G401 (cell line): Measurements from ENCODE around the gene XXYLT1. TPM values are rescaled to one million over a fixed set of nuclear protein-coding genes. Genes with fewer than 3 reads are reported as not detected.
"Not testable (repeated sequence)": the region's sequence is repeated elsewhere in the genome, so short reads cannot be mapped to it uniquely, and the experiment has no call there.

Experiments
- DNase-seq: peaks from one replicate; pipeline ENCODE4 v3.0.0-alpha.2; 2015; ENCODE audit warnings: low spot score
- in situ Hi-C: cut with HindIII; loops from 2 replicates; pipeline ENCODE4 v1.10.0; 2016; ENCODE audit warnings: low sequenced_read_pairs, mixed read lengths
- total RNA-seq: library from RNA; depleted of rRNA; stranded (reverse); fragments of >200 nt; shearing (Covaris generic); gene quantifications from 2 replicates; pipeline ENCODE4 v1.2.3, GENCODE V29; 2014; rRNA removed

XXYLT1 gene, protein sequence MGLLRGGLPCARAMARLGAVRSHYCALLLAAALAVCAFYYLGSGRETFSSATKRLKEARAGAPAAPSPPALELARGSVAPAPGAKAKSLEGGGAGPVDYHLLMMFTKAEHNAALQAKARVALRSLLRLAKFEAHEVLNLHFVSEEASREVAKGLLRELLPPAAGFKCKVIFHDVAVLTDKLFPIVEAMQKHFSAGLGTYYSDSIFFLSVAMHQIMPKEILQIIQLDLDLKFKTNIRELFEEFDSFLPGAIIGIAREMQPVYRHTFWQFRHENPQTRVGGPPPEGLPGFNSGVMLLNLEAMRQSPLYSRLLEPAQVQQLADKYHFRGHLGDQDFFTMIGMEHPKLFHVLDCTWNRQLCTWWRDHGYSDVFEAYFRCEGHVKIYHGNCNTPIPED
- total RNA-seq: 60.7 and 80.3 TPM in 2 replicates

DNA sequence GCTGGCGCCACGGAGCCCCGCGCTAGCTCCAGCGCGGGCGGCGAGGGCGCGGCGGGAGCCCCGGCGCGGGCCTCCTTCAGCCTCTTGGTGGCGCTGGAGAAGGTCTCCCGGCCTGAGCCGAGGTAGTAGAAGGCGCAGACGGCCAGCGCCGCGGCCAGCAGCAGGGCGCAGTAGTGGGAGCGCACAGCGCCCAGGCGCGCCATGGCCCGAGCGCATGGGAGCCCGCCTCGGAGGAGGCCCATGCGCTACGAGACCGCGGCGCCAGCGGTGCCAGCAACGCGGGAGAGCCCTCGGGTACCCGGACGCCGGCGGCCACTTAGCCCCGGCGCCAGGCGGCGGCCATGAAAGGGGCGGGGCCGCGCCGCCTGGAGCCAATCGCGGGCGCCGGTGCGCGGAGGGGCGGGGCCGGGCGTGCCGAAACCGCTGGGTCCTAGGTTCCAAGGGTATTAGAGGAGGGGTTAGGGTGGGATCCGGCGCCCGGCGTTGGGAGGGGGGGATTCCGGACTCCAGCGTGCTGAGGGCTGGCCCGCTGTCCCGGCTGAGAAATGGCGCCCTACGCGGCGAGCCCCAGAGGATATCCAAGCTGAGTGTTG lies at the start of gene XXYLT1:
XXYLT1 (minus strand) TSS at position 343 of the 593 bp plus-strand sequence; CDS start at position 242, 101 bp downstream.
- in situ Hi-C loops: no loop called here
- DNase-seq: peak; percentile 83

DNA sequence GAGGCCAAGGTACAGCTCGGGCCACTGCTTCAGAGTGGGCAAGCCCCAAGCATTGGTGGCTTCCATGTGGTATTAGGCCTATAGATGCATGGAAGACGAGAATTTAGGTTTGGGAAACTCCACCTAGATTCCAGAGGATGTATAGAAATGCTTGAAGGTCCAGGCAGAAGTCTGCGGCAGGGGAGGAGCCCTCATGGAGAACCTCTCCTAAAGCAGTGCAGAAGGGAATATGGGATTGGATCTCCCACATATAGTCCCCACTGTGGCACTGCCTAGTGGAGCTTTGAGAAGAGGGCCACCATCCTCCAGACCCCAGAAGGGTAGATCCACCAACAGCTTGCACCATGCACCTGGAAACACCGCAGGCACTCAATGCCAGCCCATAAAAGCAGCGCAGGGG lies 48.1 kb upstream of the XXYLT1 start:
- in situ Hi-C loops: loop anchor here (25.0 kb wide), 1 partner anchor 118 kb away; the partner anchor contains the start of gene ACAP2
- DNase-seq: no peak

DNA sequence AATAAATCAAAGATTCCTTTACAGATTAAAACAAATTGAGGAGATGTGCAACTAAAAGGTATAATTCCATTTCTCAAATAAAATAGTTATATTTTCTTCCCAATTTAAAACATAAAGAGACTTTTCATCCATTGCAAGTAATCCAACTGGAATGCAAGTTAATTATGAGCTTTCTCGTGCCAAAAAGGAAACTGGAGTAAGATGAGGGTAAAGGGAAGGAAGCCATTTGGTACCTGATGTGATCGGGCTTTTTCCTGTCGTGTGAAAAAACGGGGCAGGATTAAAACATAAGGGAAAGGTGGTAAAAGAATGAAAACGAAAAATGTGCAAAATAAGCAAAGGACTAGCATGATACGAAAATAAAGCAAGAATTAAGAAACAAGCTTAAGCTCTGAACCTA lies 41.8 kb upstream of the XXYLT1 start:
- no peak for DNase-seq
- in situ Hi-C loops: loop anchor here (25.0 kb wide), 1 partner anchor 125 kb away; the partner anchor contains the start of gene ACAP2

DNA sequence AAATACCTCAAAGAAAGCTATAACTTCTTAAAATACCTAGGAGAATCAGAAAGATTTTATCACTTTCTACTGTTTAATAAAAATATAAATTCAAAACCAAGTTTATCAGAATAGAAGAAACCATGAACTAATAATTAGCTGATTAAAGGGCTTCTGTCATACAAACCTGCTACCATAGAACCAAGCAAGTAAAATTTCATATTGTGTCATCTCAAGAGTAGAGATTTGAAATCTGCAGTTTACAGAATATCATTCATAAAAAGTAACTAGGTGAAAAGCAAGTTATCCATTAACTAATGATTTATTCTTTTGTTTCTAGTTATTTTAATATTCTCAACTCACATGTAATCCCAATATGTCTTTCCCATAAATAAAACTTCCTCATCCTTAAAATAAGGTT lies 36.8 kb upstream of the XXYLT1 start:
- in situ Hi-C loops: loop anchor here (25.0 kb wide), 1 partner anchor 130 kb away; the partner anchor contains the start of gene ACAP2
- DNase-seq: no peak

DNA sequence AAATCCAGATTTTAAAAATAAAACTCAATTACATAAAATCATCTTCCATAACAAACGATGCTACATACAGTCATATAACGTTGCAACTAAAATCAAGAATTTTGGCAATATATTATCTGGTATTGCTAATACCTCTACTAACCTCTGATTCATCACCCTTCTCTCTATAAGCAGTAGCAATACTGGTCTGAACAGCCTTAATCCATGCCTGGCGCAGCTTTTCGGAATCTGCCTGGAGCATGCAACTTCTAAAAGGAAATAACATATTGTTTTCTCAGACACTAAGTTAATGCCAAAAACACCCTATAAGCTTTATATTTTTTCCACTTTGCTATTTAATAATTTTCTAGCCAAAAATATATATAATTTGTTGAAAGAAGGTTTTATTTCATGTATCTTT lies 35.4 kb upstream of the XXYLT1 start:
- in situ Hi-C loops: loop anchor here (25.0 kb wide), 1 partner anchor 131 kb away; the partner anchor contains the start of gene ACAP2
- no peak for DNase-seq

DNA sequence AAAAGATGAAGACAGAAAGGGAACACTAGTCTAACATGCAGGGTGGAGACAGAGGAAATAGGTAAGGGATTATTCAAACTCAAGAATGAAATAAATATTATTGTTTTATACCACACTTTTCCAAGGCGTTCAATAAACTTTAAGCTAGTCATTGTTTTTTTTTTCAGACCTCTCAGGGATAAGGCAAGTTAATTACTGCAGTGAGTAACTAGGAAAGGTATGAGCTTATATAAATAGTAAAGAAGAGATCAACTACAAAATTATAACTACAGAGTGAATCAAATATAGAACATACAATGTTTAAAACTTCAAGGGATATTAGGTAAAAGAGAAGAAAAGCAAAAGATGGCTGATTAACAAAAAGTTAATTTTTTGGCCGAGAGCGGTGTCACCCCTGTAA lies 31.5 kb upstream of the XXYLT1 start:
- DNase-seq: no peak
- in situ Hi-C loops: loop anchor here (25.0 kb wide), 1 partner anchor 135 kb away; the partner anchor contains the start of gene ACAP2

DNA sequence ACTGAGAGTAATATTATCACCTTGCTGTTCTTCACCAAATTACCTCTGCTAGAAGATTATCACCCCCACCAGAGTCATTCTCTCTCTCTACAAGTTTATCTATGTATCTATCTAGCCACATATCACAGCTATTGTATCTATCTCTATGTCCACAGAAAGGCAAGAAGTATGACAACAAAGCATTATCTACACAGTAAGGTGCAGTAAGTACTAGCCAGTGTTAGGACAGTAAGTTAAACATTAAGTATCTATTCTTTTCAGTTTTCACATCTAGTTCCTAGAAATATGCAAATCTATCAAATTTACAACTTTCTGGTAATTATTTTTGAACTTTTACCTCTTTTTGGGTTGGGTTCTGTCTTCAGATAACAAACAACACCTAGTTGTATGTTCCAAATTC lies 26.5 kb upstream of the XXYLT1 start:
- in situ Hi-C loops: no loop called here
- no peak for DNase-seq

DNA sequence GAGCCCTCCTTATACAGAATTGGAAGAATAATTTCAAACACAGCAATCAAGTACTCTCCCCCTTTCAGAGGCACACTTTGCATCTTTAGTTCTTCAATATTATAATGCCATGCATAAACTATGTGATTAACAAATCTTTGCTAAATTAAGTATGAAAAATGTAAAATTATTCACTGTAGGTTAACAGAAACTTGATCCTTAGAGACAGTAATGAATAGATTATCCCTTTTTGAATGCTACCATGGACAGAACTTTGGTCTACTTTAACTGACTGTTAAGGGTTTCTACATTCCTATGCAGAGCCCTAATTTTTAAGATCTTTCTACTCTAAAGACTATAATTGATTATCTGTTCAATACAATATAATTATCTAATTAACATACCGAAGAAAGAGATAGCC lies 25.7 kb upstream of the XXYLT1 start:
- in situ Hi-C loops: no loop called here
- DNase-seq: no peak

DNA sequence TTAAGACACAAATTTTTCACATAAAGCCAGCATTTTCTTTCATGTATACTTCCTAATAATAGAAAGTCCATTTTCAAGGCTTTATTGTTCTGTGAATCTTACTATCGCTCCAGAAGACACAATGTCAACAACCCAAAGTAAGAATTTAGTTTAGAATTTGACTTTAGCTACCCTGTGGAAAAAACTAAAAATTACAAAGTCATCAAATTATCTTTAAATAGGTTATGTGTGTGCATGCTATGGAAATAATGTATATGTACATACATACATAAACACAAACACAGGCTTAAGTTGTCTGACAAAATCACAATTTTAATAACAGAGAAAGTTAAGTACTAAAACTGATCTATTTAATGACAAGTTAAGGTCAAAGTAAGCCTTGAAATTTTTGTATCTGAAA lies 20.2 kb upstream of the XXYLT1 start:
- in situ Hi-C loops: no loop called here
- DNase-seq: no peak

DNA sequence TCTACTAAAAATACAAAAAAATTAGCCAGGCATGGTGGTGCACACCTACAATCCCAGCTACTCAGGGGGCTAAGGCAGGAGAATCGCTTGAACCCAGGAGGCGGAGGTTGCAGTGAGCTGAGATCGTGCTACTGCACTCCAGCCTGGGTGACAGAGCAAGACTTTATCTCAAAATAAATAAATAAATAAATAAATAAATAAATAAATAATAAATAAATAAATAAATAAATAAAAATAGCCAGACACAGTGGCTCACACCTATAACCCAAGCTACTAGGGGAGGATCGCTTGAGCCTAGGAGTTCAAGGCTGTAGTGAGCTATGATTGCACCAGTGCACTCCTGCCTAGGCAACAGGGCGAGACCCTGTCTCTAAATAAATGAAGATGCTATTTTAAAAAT lies 19.7 kb upstream of the XXYLT1 start:
- in situ Hi-C loops, DNase-seq: not testable (repeated sequence)

DNA sequence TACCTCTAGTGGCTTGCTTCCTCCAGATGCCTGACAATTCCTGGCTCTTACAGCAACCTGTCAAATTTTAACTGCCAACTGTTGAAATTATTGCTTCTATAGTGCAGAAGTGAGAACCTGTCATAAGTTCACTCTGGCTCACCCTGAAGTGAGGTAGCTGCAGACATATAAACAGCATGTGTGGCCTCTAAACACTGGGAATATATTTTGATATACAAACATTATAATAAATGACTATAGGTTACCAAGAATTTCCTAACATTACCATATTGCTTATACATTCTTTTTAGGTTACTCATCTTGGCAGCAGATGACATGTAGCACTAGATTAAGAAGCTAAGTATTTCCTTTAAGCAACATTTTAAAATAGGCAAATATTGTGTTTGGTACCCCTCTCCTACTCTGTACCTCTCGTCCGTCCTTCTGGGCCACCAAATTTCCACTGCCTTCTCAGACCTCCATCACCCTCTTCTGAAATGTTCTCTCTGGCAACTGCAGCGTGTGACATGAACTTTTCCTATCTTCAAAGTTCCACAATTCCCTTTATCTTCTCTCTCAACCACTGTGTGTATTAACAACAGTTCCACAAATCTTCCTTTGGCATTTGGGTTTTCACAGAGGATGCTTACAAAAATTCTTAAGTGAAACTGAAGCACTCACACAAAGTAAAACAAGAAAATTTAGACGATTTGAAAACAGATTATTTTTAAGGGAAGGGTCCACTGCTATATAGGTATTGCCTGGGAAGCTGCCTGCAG lies 15.3 kb upstream of the XXYLT1 start:
- in situ Hi-C loops: no loop called here
- no peak for DNase-seq

DNA sequence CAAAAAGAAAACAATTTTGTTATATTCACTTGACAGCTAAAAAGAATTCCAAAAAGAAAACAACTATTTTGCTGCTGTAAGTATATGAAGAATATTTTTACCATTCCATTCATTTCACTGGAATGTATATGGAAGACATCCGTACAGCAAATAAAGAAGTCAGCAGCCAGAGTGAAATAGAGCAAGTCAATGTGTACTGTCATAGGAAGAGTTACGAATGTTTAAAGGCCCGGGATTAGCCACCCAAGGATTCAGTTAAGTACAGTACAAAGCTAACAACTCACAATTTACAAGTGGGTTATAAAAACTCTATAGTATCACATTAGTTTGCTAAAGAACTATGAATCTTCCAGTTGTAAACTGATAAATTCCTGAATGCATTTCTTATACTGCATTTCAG lies 14.4 kb upstream of the XXYLT1 start:
- DNase-seq: no peak
- in situ Hi-C loops: no loop called here

DNA sequence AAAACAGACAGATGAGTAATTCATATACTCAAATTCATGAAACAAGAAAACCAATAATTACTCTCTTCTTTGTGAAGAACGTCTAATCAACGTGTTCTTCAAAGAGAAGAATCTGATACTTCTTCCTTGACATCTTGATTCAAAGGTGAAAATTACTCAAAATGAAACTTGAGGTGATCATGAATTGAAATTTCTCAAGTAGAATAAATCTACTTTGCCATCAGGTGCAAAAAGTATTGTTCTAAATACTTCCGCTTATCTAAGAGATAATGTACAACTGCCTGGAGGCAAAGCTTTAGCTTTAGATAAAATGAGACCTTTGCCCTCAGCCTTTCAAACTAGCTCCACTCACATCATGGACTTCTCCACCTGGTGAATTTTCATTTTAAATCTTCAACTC lies 13.9 kb upstream of the XXYLT1 start:
- DNase-seq: no peak
- in situ Hi-C loops: no loop called here

DNA sequence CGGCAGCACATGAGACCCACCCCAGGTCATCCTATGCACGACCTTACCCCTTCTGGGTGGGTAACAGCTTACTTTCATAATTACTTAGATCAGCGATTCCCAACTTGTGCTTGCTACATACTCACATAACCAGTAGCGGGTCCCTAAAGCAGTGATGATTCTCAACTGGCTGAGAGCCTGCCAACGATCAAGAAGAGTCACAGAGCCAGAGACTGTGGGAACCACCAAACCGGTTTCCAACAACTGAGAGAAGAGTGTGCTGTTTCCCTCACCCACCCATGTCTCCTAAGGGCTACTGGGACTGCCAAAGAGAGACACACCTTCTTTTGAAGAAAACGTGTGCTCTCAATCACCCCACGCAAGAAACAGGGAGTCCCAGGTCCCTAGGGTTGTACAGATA lies 12.0 kb upstream of the XXYLT1 start:
- DNase-seq: no peak
- in situ Hi-C loops: no loop called here

DNA sequence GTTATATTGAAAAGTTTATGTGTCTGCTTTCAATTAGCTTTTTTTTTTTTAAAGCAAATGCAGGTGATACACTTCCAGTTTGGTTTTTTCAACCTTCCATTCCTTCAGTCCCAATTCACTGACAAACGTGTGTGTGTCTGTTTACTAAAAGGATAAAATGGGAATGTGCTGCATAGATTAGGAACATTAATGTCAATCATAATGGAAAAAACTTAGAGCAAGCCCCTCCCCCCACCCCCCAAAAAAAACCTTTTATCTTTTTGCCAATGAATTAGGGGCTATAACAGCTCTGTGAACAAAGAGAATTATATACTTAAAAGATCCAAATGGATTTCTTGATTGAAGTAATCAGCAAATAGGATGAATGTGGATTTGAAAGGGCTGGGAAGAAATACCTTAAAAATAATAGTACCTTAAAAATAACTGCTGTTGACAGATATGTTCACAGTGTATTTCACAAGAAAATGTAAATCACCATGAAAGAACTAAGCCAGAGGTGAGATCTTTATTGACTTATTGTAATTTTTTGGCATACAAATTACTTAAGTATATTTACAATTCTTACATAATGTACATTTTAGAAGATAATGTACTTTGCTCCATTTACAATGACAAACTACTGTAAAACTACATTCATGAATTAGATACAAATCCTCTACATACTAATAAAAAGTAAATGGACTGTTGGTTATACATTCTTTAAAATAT lies 3.5 kb upstream of the XXYLT1 start:
- in situ Hi-C loops: no loop called here

DNA sequence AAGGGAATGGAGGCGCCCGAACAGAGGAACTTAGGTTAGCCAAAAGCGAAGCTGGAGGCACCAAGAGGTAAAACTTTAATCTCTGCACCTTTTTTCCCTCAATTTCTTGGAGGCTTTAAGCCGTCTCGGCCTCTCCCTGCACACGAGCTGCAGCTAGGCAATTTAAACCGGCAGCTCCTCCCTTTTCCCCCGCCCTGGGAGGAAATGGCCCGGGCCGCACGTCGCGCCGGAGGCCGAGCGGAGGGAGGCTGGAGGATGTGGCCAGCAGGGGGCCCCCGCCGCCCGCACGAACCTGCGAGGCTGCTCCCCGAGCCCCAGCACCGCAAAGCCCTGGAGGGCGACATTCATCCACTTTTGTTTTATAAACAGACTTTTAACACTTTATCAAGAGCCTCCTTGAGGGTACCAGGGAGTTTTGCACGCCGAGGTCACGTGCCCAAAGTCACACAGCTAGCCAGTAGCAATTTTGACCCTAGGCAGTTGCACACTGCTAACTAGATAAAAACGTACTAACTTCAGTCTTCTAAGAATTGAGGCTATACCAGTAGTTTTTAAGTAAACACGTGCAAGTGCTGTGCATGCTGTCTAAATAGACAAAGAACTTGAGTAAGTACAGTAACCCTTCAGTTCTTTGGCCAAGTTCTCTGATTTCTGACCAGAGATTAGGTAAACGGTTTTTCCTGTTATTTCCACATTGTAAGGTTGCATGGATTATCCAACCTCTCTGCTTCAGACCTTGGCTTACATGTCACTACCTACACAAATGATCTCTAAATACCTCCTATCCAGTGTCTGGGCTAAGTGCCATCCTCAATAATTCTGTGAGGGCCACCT lies 668 bp upstream of the XXYLT1 start:
- in situ Hi-C loops: no loop called here
- peak; percentile 72 for DNase-seq

More for the DNA sequence above, 3.5 kb upstream of the XXYLT1 start:
- DNase-seq: no peak

DNA sequence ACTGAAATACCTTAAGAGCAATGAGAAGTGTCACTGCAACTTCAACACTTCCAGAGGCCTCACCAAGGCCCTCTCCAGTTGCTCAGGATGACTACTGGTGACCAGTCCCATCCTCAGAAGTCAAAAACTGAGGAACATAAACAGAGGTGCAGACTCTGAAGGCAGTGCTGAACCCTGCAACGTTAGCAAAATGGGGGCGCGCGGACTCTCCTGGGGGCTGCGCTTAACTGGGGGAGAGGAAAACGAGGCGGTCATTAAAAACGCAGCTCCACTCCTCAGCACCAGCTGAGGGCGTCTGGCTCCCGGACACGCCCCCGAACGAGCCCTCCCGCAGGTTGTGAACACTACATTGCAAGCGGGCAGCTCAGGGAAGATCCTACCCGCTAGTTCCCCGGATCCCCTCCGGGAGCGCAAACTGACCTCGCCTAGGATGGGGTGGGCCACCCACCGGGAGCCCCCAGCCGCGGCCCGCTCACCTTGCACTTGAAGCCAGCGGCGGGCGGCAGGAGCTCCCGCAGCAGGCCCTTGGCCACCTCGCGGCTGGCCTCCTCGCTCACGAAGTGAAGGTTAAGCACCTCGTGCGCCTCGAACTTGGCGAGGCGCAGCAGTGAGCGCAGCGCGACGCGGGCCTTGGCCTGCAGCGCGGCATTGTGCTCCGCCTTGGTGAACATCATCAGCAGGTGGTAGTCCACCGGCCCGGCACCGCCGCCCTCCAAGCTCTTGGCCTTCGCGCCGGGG lies 711 bp downstream of the XXYLT1 start:
- DNase-seq: peak; percentile 51
- in situ Hi-C loops: no loop called here
